ENCODE measurements around the gene VPS37C. TPM values are rescaled to one million over a fixed set of nuclear protein-coding genes. Genes with fewer than 3 reads are reported as not detected.

VPS37C gene
- total RNA-seq, 1 experiment from 2014 or later: 24.0 TPM

- in situ Hi-C loops (cut with HindIII; ENCODE audit: low pct_unique_long_range_greater_than_20kb, low sequenced_read_pairs): no loop called here
- Histone ChIP-seq H3K27ac (ENCODE audit: low read length) (no peak overlapping the region), H3K4me1 (ENCODE audit: control insufficient read depth, insufficient read depth, low read length) (peaks cover 25% of the 10 kb centered on the region), H3K36me3 (ENCODE audit: control insufficient read depth, insufficient read depth, low read length) (no peaks in the 10 kb centered on the region), H3K9me3 (ENCODE audit: control insufficient read depth, insufficient read depth, low read depth, low read length) (peaks cover 14% of the 10 kb centered on the region; the same call in 1 of the 2 replicates), H3K27me3 (ENCODE audit: control insufficient read depth, insufficient read depth, low read length) (no peaks in the 10 kb centered on the region), H3K4me3 (ENCODE audit: low read depth in 2 of 2, low read length in 2 of 2) (no peak overlapping the region)
- ChIA-PET CTCF (no interaction called here), POLR2A (no interaction called here)
- ATAC-seq: no peak
- intact Hi-C loops (cut with micrococcal nuclease; ENCODE audit: unreplicated experiment): no loop called here
- TF ChIP-seq TCF7L2 (IDR thresholded peaks at IDR 0.05; ENCODE audit: low read depth, low read length) (no peak), CTCF (IDR thresholded peaks at IDR 0.05) (no peak), POLR2AphosphoS5 (IDR thresholded peaks at IDR 0.05; ENCODE audit: low read depth, low read length) (no peak), SIN3A (IDR thresholded peaks at IDR 0.05; ENCODE audit: borderline replicate concordance, insufficient read depth, low read depth, low read length) (no peak), REST (IDR thresholded peaks at IDR 0.05; ENCODE audit: insufficient read depth in 1 of 2, low read depth in 2 of 2, low read length in 1 of 2) (no peak)
- DNase-seq (ENCODE audit: low read depth, low spot score): no peak
- no TSS peak for BruUV-seq (replicated peaks)
Measured at GRCh38 chr11:61151545-61152252, 9.5 kb downstream of the VPS37C start.

GRCh38 chr11:61150706-61151544 lies 10.3 kb downstream of the VPS37C start:
- H3K4me1 ChIP-seq (ENCODE audit: control insufficient read depth, insufficient read depth, low read length): peaks cover 25% of the 10 kb centered on the region
- H3K9me3 ChIP-seq (ENCODE audit: control insufficient read depth, insufficient read depth, low read depth, low read length): peaks cover 12% of the 10 kb centered on the region; the same call in 1 of the 2 replicates
- TF ChIP-seq SIN3A (IDR thresholded peaks at IDR 0.05; ENCODE audit: borderline replicate concordance, insufficient read depth, low read depth, low read length): no peak
- no peak for TF ChIP-seq POLR2AphosphoS5 (IDR thresholded peaks at IDR 0.05; ENCODE audit: low read depth, low read length)
- no peak for TF ChIP-seq REST (IDR thresholded peaks at IDR 0.05; ENCODE audit: insufficient read depth in 1 of 2, low read depth in 2 of 2, low read length in 1 of 2)
- TF ChIP-seq TCF7L2 (IDR thresholded peaks at IDR 0.05; ENCODE audit: low read depth, low read length): no peak
- TF ChIP-seq CTCF (IDR thresholded peaks at IDR 0.05): no peak
- no peak overlapping the region for H3K27ac ChIP-seq (ENCODE audit: low read length)
- POLR2A ChIA-PET: no interaction called here
- CTCF ChIA-PET: no interaction called here
- H3K4me3 ChIP-seq (ENCODE audit: low read depth in 2 of 2, low read length in 2 of 2): no peak overlapping the region
- H3K36me3 ChIP-seq (ENCODE audit: control insufficient read depth, insufficient read depth, low read length): no peaks in the 10 kb centered on the region
- intact Hi-C loops (cut with micrococcal nuclease; ENCODE audit: unreplicated experiment): no loop called here
- DNase-seq (ENCODE audit: low read depth, low spot score): no peak
- in situ Hi-C loops (cut with HindIII; ENCODE audit: low pct_unique_long_range_greater_than_20kb, low sequenced_read_pairs): no loop called here
- no peaks in the 10 kb centered on the region for H3K27me3 ChIP-seq (ENCODE audit: control insufficient read depth, insufficient read depth, low read length)
- no peak for ATAC-seq
- no TSS peak for BruUV-seq (replicated peaks)
